Caco-2 (cell line): Measurements from ENCODE around the gene CPED1. TPM values are rescaled to one million over a fixed set of nuclear protein-coding genes. Genes with fewer than 3 reads are reported as not detected.

Source experiments
- BruUV-seq: library from RNA; stranded (reverse); fragments of 400-500 nt; replicated peaks from 2 replicates; lab custom pipeline; 2021; lab: Mats Ljungman, UMichigan
- CTCF ChIA-PET: fragments of 300-600 bp; sonication (Branson Sonifier 250); formaldehyde crosslinking; loops from one replicate; lab custom pipeline; 2022; ENCODE audit warnings: antibody characterized with exemption; lab: Charles Lee
- POLR2A ChIA-PET: fragments of 300-600 bp; sonication (Branson Sonifier 250); formaldehyde crosslinking; loops from one replicate; lab custom pipeline; 2022; ENCODE audit warnings: antibody characterized with exemption; lab: Charles Lee
- DNase-seq, 2 experiments: peaks; one replicate each; pipeline versions ENCODE4 v3.0.0 to v3.0.0-alpha.2; 2020 to 2022
- H3K27me3 ChIP-seq: replicated peaks from 2 replicates; pipeline ENCODE4 v1.6.0; 2011; ENCODE audit warnings: low read length; ENCODE audit not compliant: control insufficient read depth, insufficient read depth
- H3K36me3 ChIP-seq: 2 replicates; pipeline ENCODE4 v1.5.1; 2011; ENCODE audit warnings: low read length; ENCODE audit not compliant: control insufficient read depth, insufficient read depth
- H3K4me1 ChIP-seq: fragments of 250-450 bp; sonication (Bioruptor Pico); 2 replicates; pipeline ENCODE4 v1.5.1; 2020; ENCODE audit warnings: mild to moderate bottlenecking
- H3K4me3 ChIP-seq: 2 replicates; pipeline ENCODE4 v1.5.1; 2011; ENCODE audit warnings: low read depth, mild to moderate bottlenecking, control low read depth, low read length
- H3K9me3 ChIP-seq: fragments of 250-450 bp; sonication (Bioruptor Pico); 2 replicates; pipeline ENCODE4 v1.5.1; 2020; ENCODE audit warnings: mild to moderate bottlenecking, moderate library complexity
- H3K27ac Mint-ChIP-seq: one replicate; pipeline ENCODE4 v1.8.0; 2022; ENCODE audit warnings: mixed read lengths; ENCODE audit not compliant: unreplicated experiment
- H3K27me3 Mint-ChIP-seq: one replicate; pipeline ENCODE4 v1.8.0; 2022; ENCODE audit warnings: mixed read lengths; ENCODE audit not compliant: insufficient read depth, unreplicated experiment
- H3K36me3 Mint-ChIP-seq: one replicate; pipeline ENCODE4 v1.8.0; 2022; ENCODE audit warnings: mild to moderate bottlenecking, mixed read lengths; ENCODE audit not compliant: insufficient read depth, unreplicated experiment
- H3K4me1 Mint-ChIP-seq: one replicate; pipeline ENCODE4 v1.8.0; 2022; ENCODE audit warnings: low read depth, mixed read lengths; ENCODE audit not compliant: unreplicated experiment
- H3K4me3 Mint-ChIP-seq: one replicate; pipeline ENCODE4 v1.8.0; 2022; ENCODE audit warnings: mild to moderate bottlenecking, moderate library complexity, mixed read lengths; ENCODE audit not compliant: unreplicated experiment
- H3K9me3 Mint-ChIP-seq: one replicate; pipeline ENCODE4 v1.8.0; 2022; ENCODE audit warnings: mixed read lengths; ENCODE audit not compliant: unreplicated experiment
- intact Hi-C: fragments of 100-400 bp; cut with micrococcal nuclease; formaldehyde crosslinking; loops from one replicate; pipeline ENCODE4 v1.10.0; 2022; ENCODE audit not compliant: unreplicated experiment
- total RNA-seq: library from RNA; stranded (reverse); gene quantifications from 2 replicates; pipeline ENCODE4 v1.2.3, GENCODE V29; 2022
- TF ChIP-seq, protein P1 (sequence below), 2 experiments: fragments of 200-600 bp in 1 of 2; IDR thresholded peaks; 1 replicate in 1 of 2; 2 replicates in 1 of 2; pipeline versions ENCODE4 v1.5.1 to v1.8.0; 2011 to 2022; ENCODE audit warnings: antibody characterized with exemption in 1 of 2, control low read depth in 1 of 2, inconsistent platforms in 1 of 2, low read depth in 1 of 2, low read length in 1 of 2, mild to moderate bottlenecking in 1 of 2, moderate library complexity in 1 of 2; ENCODE audit not compliant: insufficient read depth in 1 of 2, severe bottlenecking in 1 of 2, unreplicated experiment in 1 of 2

Gene CPED1
- total RNA-seq, 1 experiment from 2014 or later: 0.23 TPM

DNA sequence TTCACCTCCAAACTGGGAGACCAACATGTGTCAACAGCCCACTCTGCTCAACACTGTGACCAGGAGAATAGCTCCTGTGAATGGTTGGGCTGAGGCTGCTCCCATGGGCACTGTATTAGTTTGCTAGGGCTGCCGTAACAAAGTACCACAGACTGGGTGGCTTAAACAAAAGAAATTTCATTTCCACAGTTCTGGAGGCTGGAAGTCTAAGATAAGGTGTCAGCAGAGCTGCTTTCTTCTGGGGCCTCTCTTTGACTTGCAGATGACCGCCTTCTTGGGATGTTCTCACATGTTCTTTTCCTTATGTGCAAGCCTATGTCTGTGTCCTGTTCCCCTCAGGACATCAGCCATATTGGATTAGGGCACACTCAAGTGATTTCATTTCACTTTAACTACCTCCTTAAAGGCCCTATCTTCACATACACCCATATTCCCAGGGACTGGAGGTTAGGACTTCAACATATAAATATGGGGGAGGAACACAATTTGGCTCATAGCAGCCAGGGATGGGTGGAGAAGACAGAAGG is 90.3 kb downstream of the CPED1 start:
- Mint-ChIP-seq H3K9me3 (no peaks in the 10 kb centered on the region), H3K4me1 (no peaks in the 10 kb centered on the region), H3K36me3 (no peaks in the 10 kb centered on the region), H3K27me3 (no peaks in the 10 kb centered on the region), H3K4me3 (no peak overlapping the region), H3K27ac (no peak overlapping the region)
- TF ChIP-seq, protein P1, sequence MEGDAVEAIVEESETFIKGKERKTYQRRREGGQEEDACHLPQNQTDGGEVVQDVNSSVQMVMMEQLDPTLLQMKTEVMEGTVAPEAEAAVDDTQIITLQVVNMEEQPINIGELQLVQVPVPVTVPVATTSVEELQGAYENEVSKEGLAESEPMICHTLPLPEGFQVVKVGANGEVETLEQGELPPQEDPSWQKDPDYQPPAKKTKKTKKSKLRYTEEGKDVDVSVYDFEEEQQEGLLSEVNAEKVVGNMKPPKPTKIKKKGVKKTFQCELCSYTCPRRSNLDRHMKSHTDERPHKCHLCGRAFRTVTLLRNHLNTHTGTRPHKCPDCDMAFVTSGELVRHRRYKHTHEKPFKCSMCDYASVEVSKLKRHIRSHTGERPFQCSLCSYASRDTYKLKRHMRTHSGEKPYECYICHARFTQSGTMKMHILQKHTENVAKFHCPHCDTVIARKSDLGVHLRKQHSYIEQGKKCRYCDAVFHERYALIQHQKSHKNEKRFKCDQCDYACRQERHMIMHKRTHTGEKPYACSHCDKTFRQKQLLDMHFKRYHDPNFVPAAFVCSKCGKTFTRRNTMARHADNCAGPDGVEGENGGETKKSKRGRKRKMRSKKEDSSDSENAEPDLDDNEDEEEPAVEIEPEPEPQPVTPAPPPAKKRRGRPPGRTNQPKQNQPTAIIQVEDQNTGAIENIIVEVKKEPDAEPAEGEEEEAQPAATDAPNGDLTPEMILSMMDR (IDR thresholded peaks at IDR 0.05; ENCODE audit: insufficient read depth in 1 of 2, low read depth in 1 of 2, low read length in 1 of 2, severe bottlenecking in 1 of 2, unreplicated experiment in 1 of 2): no peak
- ChIA-PET CTCF (no interaction called here), POLR2A (no interaction called here)
- H3K27me3 ChIP-seq: no peaks in the 10 kb centered on the region
- H3K4me1 ChIP-seq: no peaks in the 10 kb centered on the region
- no TSS peak for BruUV-seq
- no peak for DNase-seq
- H3K36me3 ChIP-seq: no peaks in the 10 kb centered on the region
- H3K9me3 ChIP-seq: no peaks in the 10 kb centered on the region
- intact Hi-C loops: no loop called here
- H3K4me3 ChIP-seq: no peak overlapping the region

DNA sequence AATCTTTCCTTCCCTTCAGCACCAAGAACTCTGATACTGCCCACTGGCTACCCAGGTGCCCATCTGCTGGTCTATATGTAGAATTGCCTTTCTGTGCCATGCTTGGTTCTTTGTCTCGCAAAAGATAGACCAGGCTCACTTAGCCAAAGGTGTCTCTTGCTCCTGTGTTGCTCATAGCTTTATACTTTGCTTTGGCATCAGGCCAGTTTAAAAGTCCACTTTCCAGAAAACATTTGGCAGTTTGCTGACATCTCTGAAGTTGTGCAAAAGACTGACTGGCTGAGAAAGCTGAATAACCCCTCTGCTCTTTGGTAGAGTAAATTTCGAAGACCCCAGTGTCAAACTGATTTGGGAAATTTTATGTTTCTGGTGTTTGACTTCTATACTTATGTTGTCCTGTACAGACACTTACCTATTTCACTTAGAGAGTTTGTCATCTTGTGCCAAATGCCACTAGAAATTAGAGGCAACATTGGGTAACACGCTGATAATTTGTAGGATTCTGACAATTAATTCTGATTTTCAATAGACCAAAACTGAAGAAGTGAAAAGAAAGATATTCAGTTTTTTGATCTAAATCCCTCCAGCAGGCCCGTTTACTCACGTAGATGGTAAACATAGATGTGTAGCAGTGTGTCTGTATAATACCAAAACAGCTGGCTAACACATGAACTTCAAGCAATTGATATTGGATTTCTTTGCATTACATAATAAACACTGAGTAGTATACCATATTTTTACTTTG is 91.1 kb downstream of the CPED1 start:
- POLR2A ChIA-PET: no interaction called here
- no peak overlapping the region for H3K4me3 Mint-ChIP-seq
- intact Hi-C loops: loop anchor here (2.0 kb wide), 1 partner anchor 29 kb away; no protein-coding TSS in a partner anchor
- Histone ChIP-seq H3K4me3 (no peak overlapping the region), H3K4me1 (peaks cover 4% of the 10 kb centered on the region; the same call in 1 of the 2 replicates), H3K27me3 (no peaks in the 10 kb centered on the region), H3K36me3 (no peaks in the 10 kb centered on the region), H3K9me3 (no peaks in the 10 kb centered on the region)
- DNase-seq: no peak
- H3K36me3 Mint-ChIP-seq: no peaks in the 10 kb centered on the region
- CTCF ChIA-PET: no interaction called here
- TF ChIP-seq, protein P1 (IDR thresholded peaks at IDR 0.05; ENCODE audit: insufficient read depth in 1 of 2, low read depth in 1 of 2, low read length in 1 of 2, severe bottlenecking in 1 of 2, unreplicated experiment in 1 of 2): no peak
- H3K27me3 Mint-ChIP-seq: no peaks in the 10 kb centered on the region
- peaks cover under 1% of the 10 kb centered on the region for H3K4me1 Mint-ChIP-seq
- no TSS peak for BruUV-seq
- no peak overlapping the region for H3K27ac Mint-ChIP-seq
- no peaks in the 10 kb centered on the region for H3K9me3 Mint-ChIP-seq

DNA sequence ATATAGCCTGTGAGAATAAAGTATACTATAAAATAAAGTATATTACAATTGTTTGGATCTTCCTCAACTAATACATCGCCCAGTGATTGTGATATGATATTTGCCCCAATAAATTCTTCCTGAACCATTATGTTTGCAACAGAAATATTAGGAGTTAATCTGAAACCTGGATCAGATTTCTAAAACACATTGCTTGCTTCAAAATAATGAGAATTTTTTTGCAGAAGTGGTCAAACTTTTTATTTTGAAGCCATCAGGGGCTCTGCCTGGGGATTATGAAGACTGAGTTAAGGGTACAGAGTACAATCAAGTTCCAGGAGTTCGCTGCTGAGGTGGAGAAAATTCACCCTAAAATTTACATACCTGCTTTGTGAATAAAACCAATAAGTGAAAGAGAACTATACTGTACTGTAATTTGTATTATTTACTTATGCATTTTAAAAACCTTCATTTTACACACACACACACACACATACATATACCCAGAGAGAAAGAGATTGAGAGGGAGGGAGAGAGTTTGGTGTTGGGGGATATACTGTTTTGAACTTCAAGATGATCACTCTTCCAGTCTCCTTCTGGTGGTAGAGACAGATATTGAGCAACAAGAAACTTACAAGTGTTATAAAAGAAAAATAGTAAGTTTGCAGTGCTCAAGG is 91.9 kb downstream of the CPED1 start:
- Mint-ChIP-seq H3K4me1 (peaks cover 7% of the 10 kb centered on the region), H3K4me3 (no peak overlapping the region), H3K36me3 (no peaks in the 10 kb centered on the region), H3K27me3 (no peaks in the 10 kb centered on the region), H3K27ac (no peak overlapping the region), H3K9me3 (no peaks in the 10 kb centered on the region)
- Histone ChIP-seq H3K4me3 (no peak overlapping the region), H3K9me3 (no peaks in the 10 kb centered on the region), H3K36me3 (no peaks in the 10 kb centered on the region), H3K27me3 (no peaks in the 10 kb centered on the region), H3K4me1 (peaks cover 5% of the 10 kb centered on the region; the same call in 1 of the 2 replicates)
- intact Hi-C loops: loop anchor here (2.0 kb wide), 1 partner anchor 28 kb away; no protein-coding TSS in a partner anchor
- CTCF ChIA-PET: no interaction called here
- DNase-seq: no peak
- POLR2A ChIA-PET: no interaction called here
- TF ChIP-seq, protein P1 (IDR thresholded peaks at IDR 0.05; ENCODE audit: insufficient read depth in 1 of 2, low read depth in 1 of 2, low read length in 1 of 2, severe bottlenecking in 1 of 2, unreplicated experiment in 1 of 2): no peak
- BruUV-seq: no TSS peak
